Rectal smooth muscle tissue (tissue), 1 donor: ENCODE measurements around the gene MYO6.

ENCODE experiments used
- H3K27ac ChIP-seq: one replicate; pipeline ENCODE4 v1.7.0; 2013; ENCODE audit warnings: low read depth, low read length, inconsistent platforms
- H3K27me3 ChIP-seq: one replicate; pipeline ENCODE4 v1.7.0; 2013; ENCODE audit warnings: low read length; ENCODE audit not compliant: control insufficient read depth, insufficient read depth
- H3K36me3 ChIP-seq: one replicate; pipeline ENCODE4 v1.7.0; 2013; ENCODE audit warnings: low read length; ENCODE audit not compliant: control insufficient read depth, insufficient read depth
- H3K4me1 ChIP-seq: one replicate; pipeline ENCODE4 v1.7.0; 2013; ENCODE audit warnings: low read length; ENCODE audit not compliant: control insufficient read depth, insufficient read depth
- H3K4me3 ChIP-seq: one replicate; pipeline ENCODE4 v1.7.0; 2013; ENCODE audit warnings: low read length
- H3K9ac ChIP-seq: one replicate; pipeline ENCODE4 v1.7.0; 2013; ENCODE audit warnings: low read length

MYO6 gene

GRCh38 chr6:75776461-75776860 lies 27.4 kb downstream of the MYO6 start:
- H3K9ac ChIP-seq: no peak overlapping the region
- no peaks in the 10 kb centered on the region for H3K4me1 ChIP-seq
- no peaks in the 10 kb centered on the region for H3K36me3 ChIP-seq
- no peaks in the 10 kb centered on the region for H3K27me3 ChIP-seq
- H3K4me3 ChIP-seq: no peak overlapping the region
- no peak overlapping the region for H3K27ac ChIP-seq

DNA sequence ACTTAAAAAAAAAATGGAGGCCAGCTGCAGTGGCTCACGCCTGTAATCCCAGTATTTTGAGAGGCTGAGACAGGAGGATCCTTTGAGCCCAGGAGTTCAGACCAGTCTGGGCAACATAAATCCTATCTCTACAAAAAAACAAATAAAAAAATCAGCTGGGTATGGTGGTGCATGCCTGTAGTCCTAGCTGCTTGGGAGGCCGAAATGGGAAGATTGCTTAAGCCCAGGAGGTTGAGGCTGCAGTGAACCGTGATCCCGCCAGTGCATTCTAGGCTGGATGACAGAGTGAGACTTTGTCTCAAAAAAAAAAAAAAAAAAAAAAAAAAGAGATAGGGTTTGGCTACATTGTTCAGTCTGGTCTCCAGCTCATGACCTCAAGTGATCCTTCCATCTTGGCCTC lies 29.7 kb downstream of the MYO6 start:
- H3K27me3 ChIP-seq: no peaks in the 10 kb centered on the region
- no peak overlapping the region for H3K9ac ChIP-seq
- H3K4me1 ChIP-seq: no peaks in the 10 kb centered on the region
- H3K36me3 ChIP-seq: no peaks in the 10 kb centered on the region
- no peak overlapping the region for H3K4me3 ChIP-seq
- H3K27ac ChIP-seq: no peak overlapping the region

DNA sequence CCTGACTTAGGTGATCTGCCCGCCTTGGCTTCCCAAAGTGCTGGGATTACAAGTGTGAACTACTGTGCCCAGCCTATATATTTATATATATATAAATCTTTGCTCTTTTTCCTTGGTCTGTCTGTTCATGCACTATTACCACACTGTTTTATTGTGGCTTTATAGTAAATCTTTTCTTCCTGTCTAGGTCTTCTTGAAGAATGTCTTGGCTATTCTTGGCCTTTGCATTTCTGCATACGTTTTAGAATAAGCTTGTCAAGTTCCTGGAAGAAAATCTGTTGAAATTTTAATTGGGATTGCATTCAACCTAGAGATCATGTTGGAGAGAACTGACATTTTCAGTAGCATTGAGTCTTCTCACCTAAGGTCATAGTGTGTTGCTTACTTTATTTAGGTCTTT lies 37.1 kb downstream of the MYO6 start:
- Histone ChIP-seq H3K9ac (no peak overlapping the region), H3K36me3 (no peaks in the 10 kb centered on the region), H3K4me1 (no peaks in the 10 kb centered on the region)

DNA sequence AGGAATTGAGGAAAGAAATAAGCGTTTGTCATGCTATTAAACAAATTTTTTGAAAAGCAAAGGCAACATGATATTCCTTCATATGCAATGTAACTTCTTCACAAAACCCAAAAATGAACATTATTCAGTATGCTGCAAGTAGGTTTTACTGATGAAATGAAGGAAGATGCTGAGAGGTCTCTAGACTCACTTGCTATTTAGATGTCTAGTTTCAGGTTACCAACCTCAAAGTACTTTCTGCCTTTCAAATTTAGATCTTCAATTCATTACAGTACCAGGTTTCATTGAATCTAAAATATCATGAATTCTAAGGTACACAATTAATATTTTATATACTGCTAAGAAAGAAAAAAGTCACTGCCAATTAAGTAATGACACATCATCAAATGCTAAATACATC lies 39.9 kb downstream of the MYO6 start:
- no peaks in the 10 kb centered on the region for H3K36me3 ChIP-seq
- H3K4me3 ChIP-seq: no peak overlapping the region
- H3K27me3 ChIP-seq: no peaks in the 10 kb centered on the region
- H3K9ac ChIP-seq: no peak overlapping the region
- H3K4me1 ChIP-seq: no peaks in the 10 kb centered on the region
- no peak overlapping the region for H3K27ac ChIP-seq

More for the DNA sequence above, 37.1 kb downstream of the MYO6 start:
- no peak overlapping the region for H3K4me3 ChIP-seq
- no peak overlapping the region for H3K27ac ChIP-seq
- no peaks in the 10 kb centered on the region for H3K27me3 ChIP-seq

DNA sequence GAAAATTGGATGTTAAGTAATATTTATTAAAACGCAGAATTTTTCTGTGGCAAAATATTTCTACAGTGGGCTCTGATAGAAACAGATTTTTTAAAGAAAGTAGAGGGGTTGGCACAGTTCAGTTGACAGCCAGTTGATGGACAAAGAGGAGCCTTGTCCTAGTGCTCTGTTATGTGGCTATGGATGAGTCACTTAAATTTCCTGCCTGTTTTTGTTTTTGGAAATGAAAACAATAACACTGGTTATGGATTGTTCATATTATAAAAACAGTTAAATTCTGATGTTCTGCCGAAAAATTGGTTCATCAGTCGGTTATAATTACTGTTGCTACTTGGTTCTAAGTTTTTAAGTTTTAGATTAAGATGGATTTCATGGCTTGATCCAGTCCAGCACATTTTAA lies 42.8 kb downstream of the MYO6 start:
- Histone ChIP-seq H3K9ac (no peak overlapping the region), H3K27me3 (no peaks in the 10 kb centered on the region), H3K36me3 (no peaks in the 10 kb centered on the region), H3K27ac (no peak overlapping the region), H3K4me3 (no peak overlapping the region), H3K4me1 (no peaks in the 10 kb centered on the region)

DNA sequence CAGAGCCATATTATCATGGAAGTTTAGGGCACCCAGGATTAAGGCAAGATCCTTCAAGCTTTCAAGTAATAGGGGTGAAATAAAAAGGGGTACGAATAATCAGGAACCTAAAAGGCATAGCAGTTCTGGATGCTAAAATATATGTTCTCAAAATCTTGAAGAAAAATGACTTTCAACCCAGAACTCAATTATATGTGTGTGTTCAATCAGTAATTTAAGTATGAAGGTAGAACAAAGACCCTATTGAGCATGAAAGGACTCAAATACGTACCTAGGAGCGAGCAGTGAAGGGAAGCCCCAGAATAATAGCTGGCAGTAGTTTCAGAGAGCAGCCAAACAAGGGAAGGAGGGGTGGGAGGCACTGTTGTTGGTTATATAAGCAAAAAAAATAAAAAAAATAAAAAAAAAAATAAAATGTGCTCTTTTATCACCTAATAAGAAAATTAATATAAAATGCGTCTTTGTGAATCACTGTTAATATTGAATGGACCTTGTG lies 45.4 kb downstream of the MYO6 start:
- Histone ChIP-seq H3K4me3 (no peak overlapping the region), H3K4me1 (no peaks in the 10 kb centered on the region), H3K9ac (no peak overlapping the region), H3K27ac (no peak overlapping the region), H3K27me3 (no peaks in the 10 kb centered on the region), H3K36me3 (no peaks in the 10 kb centered on the region)

DNA sequence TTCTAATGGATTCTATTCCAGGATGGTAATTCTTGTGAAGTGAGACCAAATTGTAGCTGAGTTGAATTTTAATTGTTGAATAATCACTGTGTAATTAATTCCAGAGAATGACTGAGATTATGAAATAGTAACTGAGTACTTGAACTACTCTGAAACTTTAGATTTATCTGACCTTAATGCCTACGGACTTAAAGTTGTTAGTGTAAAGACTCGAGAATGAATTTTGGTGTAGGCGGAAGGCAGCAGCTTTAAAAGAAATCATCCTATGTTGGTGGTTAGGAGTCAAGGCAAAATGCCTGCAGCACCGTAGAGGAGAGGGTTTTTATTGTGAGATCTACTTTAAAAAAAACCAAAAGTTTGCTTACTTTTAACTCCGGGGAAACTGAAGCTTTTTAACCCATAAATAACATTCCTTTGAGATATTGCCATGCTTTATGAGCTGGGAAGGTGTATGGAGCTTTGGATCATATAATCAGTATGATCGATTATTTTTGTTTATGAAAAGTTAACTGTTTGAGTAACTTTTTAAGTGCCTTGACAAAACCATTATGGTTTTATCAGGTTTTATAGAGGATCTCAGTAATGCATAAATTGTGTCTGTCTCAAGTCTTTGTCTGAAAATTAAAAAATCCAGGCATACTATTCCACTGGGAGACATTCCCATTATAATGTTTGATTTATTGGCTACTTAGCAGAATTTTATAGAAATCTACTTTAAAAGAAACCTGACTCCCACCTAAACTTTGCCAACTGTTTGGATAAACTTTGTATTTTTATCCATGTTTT lies 46.1 kb downstream of the MYO6 start:
- H3K4me1 ChIP-seq: no peaks in the 10 kb centered on the region
- H3K4me3 ChIP-seq: no peak overlapping the region
- H3K36me3 ChIP-seq: no peaks in the 10 kb centered on the region
- no peak overlapping the region for H3K9ac ChIP-seq
- H3K27me3 ChIP-seq: no peaks in the 10 kb centered on the region
- H3K27ac ChIP-seq: no peak overlapping the region

DNA sequence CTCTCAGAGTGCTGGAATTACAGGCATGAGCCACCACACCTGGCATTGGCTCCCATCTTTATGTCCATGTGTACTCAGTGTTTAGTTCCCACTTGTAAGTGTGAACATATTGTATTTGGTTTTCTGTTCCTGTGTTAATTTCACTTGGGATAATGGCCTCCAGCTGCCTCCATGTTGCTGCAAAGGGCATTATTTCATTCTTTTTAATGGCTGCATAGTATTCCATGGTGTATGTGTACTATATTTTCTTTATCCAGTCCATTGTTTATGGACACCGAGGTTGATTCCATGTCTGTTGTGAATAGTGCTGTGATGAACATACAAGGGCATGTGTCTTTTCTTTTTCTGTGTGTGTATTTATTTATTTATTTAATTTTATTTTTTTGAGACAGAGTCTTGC lies 47.7 kb downstream of the MYO6 start:
- no peaks in the 10 kb centered on the region for H3K27me3 ChIP-seq
- no peaks in the 10 kb centered on the region for H3K4me1 ChIP-seq
- H3K27ac ChIP-seq: no peak overlapping the region
- no peak overlapping the region for H3K4me3 ChIP-seq
- no peak overlapping the region for H3K9ac ChIP-seq
- H3K36me3 ChIP-seq: no peaks in the 10 kb centered on the region

GRCh38 chr6:75800133-75800532 lies 51.1 kb downstream of the MYO6 start:
- H3K4me3 ChIP-seq: no peak overlapping the region
- H3K36me3 ChIP-seq: no peaks in the 10 kb centered on the region
- no peak overlapping the region for H3K27ac ChIP-seq
- H3K27me3 ChIP-seq: no peaks in the 10 kb centered on the region
- H3K4me1 ChIP-seq: no peaks in the 10 kb centered on the region
- no peak overlapping the region for H3K9ac ChIP-seq

DNA sequence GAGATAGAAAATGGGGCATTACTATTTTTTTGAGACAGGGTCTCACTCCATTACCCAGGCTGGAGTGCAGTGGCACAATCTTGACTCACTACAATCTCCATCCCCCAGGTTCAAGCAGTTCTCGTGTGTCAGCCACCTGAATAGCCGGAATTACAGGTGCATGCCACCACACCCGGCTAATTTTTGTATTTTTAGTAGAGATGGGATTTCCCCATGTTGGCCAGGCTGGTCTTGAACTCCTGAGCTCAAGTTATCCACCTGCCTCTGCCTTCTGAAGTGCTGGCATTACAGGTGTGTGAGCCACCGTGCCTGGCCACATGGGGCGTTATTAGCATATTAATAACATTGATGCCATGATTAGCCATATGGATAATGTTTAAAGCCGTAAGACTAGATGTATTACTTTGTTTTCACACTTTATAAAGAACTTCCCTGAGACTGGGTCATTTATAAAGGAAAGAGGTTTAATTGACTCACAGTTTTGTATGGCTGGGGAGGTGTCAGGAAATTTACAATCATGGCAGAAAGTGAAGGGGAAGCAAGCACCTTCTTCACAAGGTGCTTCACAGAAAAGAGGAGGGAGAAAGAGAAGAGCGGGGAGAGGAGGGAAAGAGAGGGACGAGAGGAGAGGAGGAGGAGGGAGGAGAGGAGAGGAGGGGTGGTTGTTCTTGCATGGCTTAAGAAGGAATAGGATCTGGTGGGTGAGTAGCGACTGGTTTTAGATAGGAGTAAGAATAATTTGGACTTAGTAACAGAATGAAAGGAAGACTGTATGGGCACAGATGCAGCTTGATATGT lies 51.9 kb downstream of the MYO6 start:
- H3K27me3 ChIP-seq: no peaks in the 10 kb centered on the region
- no peaks in the 10 kb centered on the region for H3K4me1 ChIP-seq
- no peak overlapping the region for H3K27ac ChIP-seq
- H3K4me3 ChIP-seq: no peak overlapping the region
- no peaks in the 10 kb centered on the region for H3K36me3 ChIP-seq
- no peak overlapping the region for H3K9ac ChIP-seq

- Histone ChIP-seq H3K27ac (no peak overlapping the region), H3K4me3 (no peak overlapping the region), H3K27me3 (no peaks in the 10 kb centered on the region), H3K9ac (no peak overlapping the region), H3K36me3 (no peaks in the 10 kb centered on the region), H3K4me1 (no peaks in the 10 kb centered on the region)
Observed at GRCh38 chr6:75802366-75802765, 53.3 kb downstream of the MYO6 start.

- Histone ChIP-seq H3K4me1 (no peaks in the 10 kb centered on the region), H3K27me3 (no peaks in the 10 kb centered on the region), H3K9ac (no peak overlapping the region), H3K36me3 (no peaks in the 10 kb centered on the region), H3K27ac (no peak overlapping the region), H3K4me3 (no peak overlapping the region)
Observed at GRCh38 chr6:75808507-75808906, 59.5 kb downstream of the MYO6 start.
